ENCODE results near the gene AMACR. TPM values are rescaled to one million over a fixed set of nuclear protein-coding genes. Genes with fewer than 3 reads are reported as not detected.

Gene AMACR
- total and polyA plus RNA-seq, 2 experiments from 2014 or later: 6.7 to 12.6 TPM

GRCh38 chr5:34034534-34035327, 26.9 kb upstream of the AMACR start:
- no peak overlapping the region for H2AFZ ChIP-seq
- H3K9me3 Mint-ChIP-seq: no peaks in the 10 kb centered on the region
- no peaks in the 10 kb centered on the region for H3K79me2 ChIP-seq (replicated peaks; ENCODE audit: insufficient read depth)
- H3K4me3 ChIP-seq: no peak overlapping the region
- H3K27me3 ChIP-seq (ENCODE audit: insufficient read depth): no peaks in the 10 kb centered on the region
- H3K27me3 Mint-ChIP-seq (ENCODE audit: insufficient read depth, low read depth, poor library complexity): no peaks in the 10 kb centered on the region
- H3K4me1 ChIP-seq (ENCODE audit: insufficient read depth): no peaks in the 10 kb centered on the region; the same call in 1 of the 2 replicates
- ATAC-seq (no peak), DNase-seq (ENCODE audit: low spot score) (no peak)
- no peak overlapping the region for H3K27ac ChIP-seq (ENCODE audit: low read depth)
- no peak overlapping the region for H3K4me2 ChIP-seq
- no peak overlapping the region for H3K27ac Mint-ChIP-seq
- no peak for TF ChIP-seq REST (IDR thresholded peaks at IDR 0.05; ENCODE audit: unreplicated experiment)
- TF ChIP-seq ETS1 (IDR thresholded peaks at IDR 0.05): no peak
- no peak for TF ChIP-seq CTCF (conservative IDR thresholded peaks at IDR 0.05; ENCODE audit: low read depth in 2 of 2)
- TF ChIP-seq NANOG (IDR thresholded peaks at IDR 0.05; ENCODE audit: borderline replicate concordance): no peak
- TF ChIP-seq POLR2AphosphoS5 (IDR thresholded peaks at IDR 0.05; ENCODE audit: low read depth): no peak
- TF ChIP-seq ZNF114 (CRISPR knock-in tag; IDR thresholded peaks at IDR 0.05): no peak
- no peak for TF ChIP-seq STAT1 (IDR thresholded peaks at IDR 0.05; ENCODE audit: unreplicated experiment)
- no peak for TF ChIP-seq EZH2 (IDR thresholded peaks at IDR 0.05; ENCODE audit: low read depth, unreplicated experiment)
- no peak for TF ChIP-seq EZH2phosphoT487 (IDR thresholded peaks at IDR 0.05; ENCODE audit: unreplicated experiment)
- no peak for TF ChIP-seq JUNB (IDR thresholded peaks at IDR 0.05; ENCODE audit: unreplicated experiment)
- no peak for TF ChIP-seq CREB1 (CRISPR knock-in tag; IDR thresholded peaks at IDR 0.05; ENCODE audit: low read depth)
- no peak for TF ChIP-seq ZNF331 (CRISPR knock-in tag; IDR thresholded peaks at IDR 0.05; ENCODE audit: low read depth)
- TF ChIP-seq ZNF462 (CRISPR knock-in tag; IDR thresholded peaks at IDR 0.05): no peak
- H3K4me3 Mint-ChIP-seq: no peak overlapping the region
- peaks cover 10% of the 10 kb centered on the region for H3K4me1 Mint-ChIP-seq
- H3K36me3 ChIP-seq (ENCODE audit: insufficient read depth): no peaks in the 10 kb centered on the region
- peaks cover 4% of the 10 kb centered on the region for H3K36me3 Mint-ChIP-seq (ENCODE audit: low read depth)
- H4K20me1 ChIP-seq (replicated peaks; ENCODE audit: insufficient read depth): no peaks in the 10 kb centered on the region
- H3F3A ChIP-seq (replicated peaks; ENCODE audit: low read depth): no peaks in the 10 kb centered on the region
- peaks cover 22% of the 10 kb centered on the region for H3K9me2 ChIP-seq (ENCODE audit: insufficient read depth)
